Pancreas (tissue), 10 donors: ENCODE data around the gene ZFYVE28. TPM values are rescaled to one million over a fixed set of nuclear protein-coding genes. Genes with fewer than 3 reads are reported as not detected.

Experiments used
- ATAC-seq, 4 donors: fragments of 200-7000 bp; cut with Tn5 transposase; one replicate each; pipeline versions ENCODE4 v1.8.0 to v1.9.1; 2020; ENCODE audit warnings: mild to moderate bottlenecking in 4 of 4, moderate library complexity in 4 of 4
- DNase-seq, 6 donors: peaks; one replicate each; pipeline ENCODE4 v3.0.0-alpha.2; 2020
- FAIRE-seq: peaks from 2 replicates; lab custom pipeline; 2012; peaks lifted over from hg19 to GRCh38; lab: Jason Lieb, UNC
- H3K27ac ChIP-seq, 4 donors: fragments of 200-600 bp; sonication (generic); 1 replicate in 3 of 4; 2 replicates in 1 of 4; pipeline versions ENCODE4 v1.5.0 to v1.8.0; 2020
- H3K27me3 ChIP-seq, 4 donors: fragments of 200-600 bp; one replicate each; pipeline ENCODE4 v1.8.0; 2021
- H3K36me3 ChIP-seq, 3 donors: fragments of 200-600 bp; sonication (generic) in 1 of 3; one replicate each; pipeline versions ENCODE4 v1.5.0 to v1.8.0; 2020 to 2021
- H3K4me1 ChIP-seq, 3 donors: fragments of 200-600 bp; one replicate each; pipeline ENCODE4 v1.8.0; 2021
- H3K4me3 ChIP-seq, 4 donors: fragments of 200-600 bp; sonication (generic) in 2 of 4; one replicate each; pipeline versions ENCODE4 v1.5.0 to v1.8.0; 2020 to 2021
- H3K9me3 ChIP-seq, 4 donors: fragments of 200-600 bp; one replicate each; pipeline ENCODE4 v1.8.0; 2021
- WGBS, 2 donors: extraction: QIAGEN DNeasy Blood & Tissue Kit; methylation state at CpG; one replicate each; pipeline ENCODE4 v1.1.7; 2013; 5-methylcytosine and 5-hydroxymethylcytosine counted together
- intact Hi-C, 3 donors: fragments of 100-400 bp; cut with DNase I; formaldehyde crosslinking; loops; one replicate each; pipeline versions ENCODE4 v1.11.1 to v1.14.2; 2022
- polyA plus RNA-seq, 2 donors: library from polyadenylated mRNA; stranded (reverse); fragments of 200-250 nt; gene quantifications; one replicate each; pipeline ENCODE4 v1.2.3, GENCODE V29; 2013
- total RNA-seq, 6 donors: library from RNA; stranded (reverse); fragmentation: NEBNext Ultra II Directional in 4 of 6; extraction: Animal tissue kit (Norgen Biotek cat#: 25700) in 4 of 6; gene quantifications; one replicate each; pipeline versions ENCODE4 v1.2.1 to v1.2.4, GENCODE V29; 2021 to 2023
- TF ChIP-seq, protein P1 (sequence below), 4 donors: fragments of 200-600 bp; sonication (generic) in 3 of 4; IDR thresholded peaks; one replicate each; pipeline versions ENCODE4 v1.5.0 to v1.8.0; 2021; ENCODE audit warnings: antibody characterized with exemption in 4 of 4
- donor health status: healthy with polysubstance abuse.
- donor health status: DM: no; HTN: no; CAD: no; lungs with moderate emphysema.
- donor health status: DM: no; HTN: no; CAD: no.
- donor health status: control.
- donor health status: control.
- donor health status: Bipolar disorder and iron deficiency.
- donor health status: DM: yes; HTN: yes; CAD: no.
- donor health status: DM: no; HTN: no; CAD: no.
- donor health status: DM: no; HTN: no; CAD: no.
- donor health status: DM: yes; HTN: yes; CAD: no.

ZFYVE28 gene
- total and polyA plus RNA-seq, 8 donors, result 3.8 to 13.4 (median 6.0) TPM

DNA sequence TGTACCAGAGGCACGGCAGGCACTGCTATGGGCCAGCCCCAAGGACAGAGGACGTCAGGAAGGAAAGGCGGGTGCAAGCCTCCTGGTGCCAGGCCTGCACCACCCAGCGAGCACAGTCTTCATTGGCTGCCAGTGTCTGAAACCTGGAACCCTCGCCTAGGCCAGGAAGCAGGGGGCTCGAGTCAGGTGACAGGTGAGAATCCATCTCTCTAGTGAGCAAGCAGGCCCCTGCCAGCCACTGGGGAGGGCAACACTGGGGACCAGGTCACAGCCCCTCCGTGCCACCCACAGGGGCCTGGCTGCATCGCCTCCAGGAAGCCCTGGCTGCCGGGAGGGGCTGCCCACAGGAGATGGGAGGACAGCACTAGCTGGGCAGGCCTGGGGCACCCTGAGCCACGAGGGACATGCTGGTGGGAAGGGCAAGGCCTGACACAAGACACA is 169.6 kb downstream of the ZFYVE28 start:
- intact Hi-C loops, result no loop called here
- DNase-seq, result peak in 5 of 6 donors; percentile 9 to 69 (median 25)
- TF ChIP-seq, protein P1, sequence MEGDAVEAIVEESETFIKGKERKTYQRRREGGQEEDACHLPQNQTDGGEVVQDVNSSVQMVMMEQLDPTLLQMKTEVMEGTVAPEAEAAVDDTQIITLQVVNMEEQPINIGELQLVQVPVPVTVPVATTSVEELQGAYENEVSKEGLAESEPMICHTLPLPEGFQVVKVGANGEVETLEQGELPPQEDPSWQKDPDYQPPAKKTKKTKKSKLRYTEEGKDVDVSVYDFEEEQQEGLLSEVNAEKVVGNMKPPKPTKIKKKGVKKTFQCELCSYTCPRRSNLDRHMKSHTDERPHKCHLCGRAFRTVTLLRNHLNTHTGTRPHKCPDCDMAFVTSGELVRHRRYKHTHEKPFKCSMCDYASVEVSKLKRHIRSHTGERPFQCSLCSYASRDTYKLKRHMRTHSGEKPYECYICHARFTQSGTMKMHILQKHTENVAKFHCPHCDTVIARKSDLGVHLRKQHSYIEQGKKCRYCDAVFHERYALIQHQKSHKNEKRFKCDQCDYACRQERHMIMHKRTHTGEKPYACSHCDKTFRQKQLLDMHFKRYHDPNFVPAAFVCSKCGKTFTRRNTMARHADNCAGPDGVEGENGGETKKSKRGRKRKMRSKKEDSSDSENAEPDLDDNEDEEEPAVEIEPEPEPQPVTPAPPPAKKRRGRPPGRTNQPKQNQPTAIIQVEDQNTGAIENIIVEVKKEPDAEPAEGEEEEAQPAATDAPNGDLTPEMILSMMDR (IDR thresholded peaks at IDR 0.05), result no peak
- no peak overlapping the region for H3K27ac ChIP-seq
- H3K27me3 ChIP-seq, result no peaks in the 10 kb centered on the region
- FAIRE-seq, result no peak
- H3K4me1 ChIP-seq, result no peaks in the 10 kb centered on the region
- H3K9me3 ChIP-seq, result no peaks in the 10 kb centered on the region
- no peak for ATAC-seq
- 76 to 79% methylated on average over 10 of the region's 10 CpGs for WGBS, 2 donors
- H3K4me3 ChIP-seq, result no peak overlapping the region
- peaks cover 0 to 23% (median 0%) of the 10 kb centered on the region in 3 donors for H3K36me3 ChIP-seq

GRCh38 chr4:2248044-2248780 is 170.2 kb downstream of the ZFYVE28 start:
- WGBS, 2 donors, result 86 to 89% methylated on average over 21 of the region's 21 CpGs
- DNase-seq (peak in 5 of 6 donors; percentile 5 to 43 (median 13)), FAIRE-seq (no peak)

GRCh38 chr4:2247128-2248043 is 171.1 kb downstream of the ZFYVE28 start:
- H3K27ac ChIP-seq, result no peak overlapping the region
- DNase-seq (peak; percentile 7 to 73 (median 28)), ATAC-seq (no peak), FAIRE-seq (no peak)
- H3K27me3 ChIP-seq, result no peaks in the 10 kb centered on the region
- H3K36me3 ChIP-seq, result peaks cover 0 to 23% (median 0%) of the 10 kb centered on the region in 3 donors
- H3K4me1 ChIP-seq, result no peaks in the 10 kb centered on the region
- WGBS, 2 donors, result 85 to 86% methylated on average over 41 to 42 of the region's 42 CpGs
- intact Hi-C loops, result no loop called here
- no peak overlapping the region for H3K4me3 ChIP-seq
- TF ChIP-seq, protein P1 (IDR thresholded peaks at IDR 0.05), result no peak
- no peaks in the 10 kb centered on the region for H3K9me3 ChIP-seq

More at GRCh38 chr4:2248044-2248780, 170.2 kb downstream of the ZFYVE28 start:
- Histone ChIP-seq H3K4me3 (no peak overlapping the region), H3K4me1 (no peaks in the 10 kb centered on the region), H3K9me3 (no peaks in the 10 kb centered on the region), H3K36me3 (peaks cover 0 to 23% (median 0%) of the 10 kb centered on the region in 3 donors), H3K27ac (no peak overlapping the region), H3K27me3 (no peaks in the 10 kb centered on the region)
- ATAC-seq, result no peak
- intact Hi-C loops, result no loop called here
- TF ChIP-seq, protein P1 (IDR thresholded peaks at IDR 0.05), result no peak

GRCh38 chr4:2246384-2247127 is 171.9 kb downstream of the ZFYVE28 start:
- peaks cover 0 to 21% (median 0%) of the 10 kb centered on the region in 3 donors for H3K36me3 ChIP-seq
- no peaks in the 10 kb centered on the region for H3K27me3 ChIP-seq
- no peak overlapping the region for H3K27ac ChIP-seq
- H3K4me1 ChIP-seq, result no peaks in the 10 kb centered on the region
- no peak overlapping the region for H3K4me3 ChIP-seq
- no peak for ATAC-seq
- H3K9me3 ChIP-seq, result no peaks in the 10 kb centered on the region
- DNase-seq, result peak in 4 of 6 donors; percentile 9 to 64 (median 18)
- TF ChIP-seq, protein P1 (IDR thresholded peaks at IDR 0.05), result no peak
- intact Hi-C loops, result no loop called here
- whole genome bisulfite sequencing, 2 donors, result 90 to 91% methylated on average over 19 of the region's 19 CpGs
- FAIRE-seq, result no peak
